Large intestine (tissue), 3 donors: ENCODE results near the gene CYREN. TPM values are rescaled to one million over a fixed set of nuclear protein-coding genes. Genes with fewer than 3 reads are reported as not detected.

Source experiments
- DNase-seq, 2 donors: peaks; one replicate each; pipeline versions ENCODE4 v3.0.0 to v3.0.0-alpha.2; 2013
- H3K27ac ChIP-seq: one replicate; pipeline ENCODE4 v1.5.1; 2013; ENCODE audit warnings: low read length
- H3K27me3 ChIP-seq: 2 replicates; pipeline ENCODE4 v1.6.1; 2013; ENCODE audit warnings: low read length; ENCODE audit not compliant: control insufficient read depth, insufficient read depth
- H3K36me3 ChIP-seq: 2 replicates; pipeline ENCODE4 v1.6.1; 2013; ENCODE audit warnings: low read length; ENCODE audit not compliant: control insufficient read depth, insufficient read depth
- H3K4me1 ChIP-seq: one replicate; pipeline ENCODE4 v1.6.1; 2013; ENCODE audit warnings: low read length; ENCODE audit not compliant: control insufficient read depth, insufficient read depth
- H3K4me3 ChIP-seq: one replicate; pipeline ENCODE4 v1.5.1; 2013; ENCODE audit warnings: low read length
- H3K9me3 ChIP-seq: one replicate; pipeline ENCODE4 v1.6.1; 2013; ENCODE audit warnings: mild to moderate bottlenecking, low read depth, low read length, moderate library complexity; ENCODE audit not compliant: control insufficient read depth
- WGBS: methylation state at CpG from one replicate; pipeline ENCODE4 v1.1.5; 2013; ENCODE audit warnings: low lambda C conversion rate; ENCODE audit not compliant: insufficient coverage; 5-methylcytosine and 5-hydroxymethylcytosine counted together
- polyA plus RNA-seq: library from polyadenylated mRNA; unstranded; fragments of 120-200 nt; gene quantifications from one replicate; pipeline ENCODE4 v1.2.1, GENCODE V29; 2013

The CYREN gene
- polyA plus RNA-seq, 1 donor: 33.4 TPM

DNA sequence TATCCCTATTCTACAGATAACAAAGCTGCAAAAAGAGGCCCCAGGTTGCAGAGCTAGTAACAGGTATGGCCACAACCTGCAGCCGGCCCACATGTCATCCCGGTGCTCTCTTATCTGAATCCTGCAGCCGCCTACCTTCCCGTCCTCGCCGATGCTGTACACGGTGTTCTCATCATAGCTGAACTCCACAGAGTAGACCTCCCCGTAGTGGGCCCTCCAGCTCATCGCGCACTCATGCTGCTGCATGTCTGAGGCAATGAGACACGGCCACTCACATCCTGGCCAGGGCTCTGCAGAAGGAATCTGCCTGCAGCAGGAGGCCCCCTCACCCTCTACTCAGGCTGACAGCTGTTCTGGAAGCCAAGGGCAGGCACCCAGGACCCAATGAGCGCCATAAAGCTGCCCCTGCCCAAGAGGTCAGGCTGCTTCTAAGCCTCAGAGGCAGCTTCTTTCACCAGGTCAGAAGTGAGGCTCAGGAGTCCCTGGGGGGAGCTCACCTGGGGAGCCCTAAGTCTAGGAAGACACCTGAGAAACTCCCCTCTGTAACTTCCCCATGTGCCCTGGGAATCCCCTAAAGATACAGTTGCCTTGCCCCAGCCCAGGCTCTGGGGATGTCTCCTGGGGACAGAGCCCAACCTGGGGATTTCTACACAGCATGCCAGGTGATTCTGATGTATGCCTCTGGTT lies 17.9 kb upstream of the CYREN start:
- no peak for DNase-seq
- Histone ChIP-seq H3K27ac (no peak overlapping the region), H3K27me3 (no peaks in the 10 kb centered on the region), H3K4me3 (no peak overlapping the region), H3K36me3 (peaks cover 37% of the 10 kb centered on the region), H3K4me1 (no peaks in the 10 kb centered on the region), H3K9me3 (no peaks in the 10 kb centered on the region)
- WGBS: no CpG with 5 or more reads among the region's 12 CpGs

DNA sequence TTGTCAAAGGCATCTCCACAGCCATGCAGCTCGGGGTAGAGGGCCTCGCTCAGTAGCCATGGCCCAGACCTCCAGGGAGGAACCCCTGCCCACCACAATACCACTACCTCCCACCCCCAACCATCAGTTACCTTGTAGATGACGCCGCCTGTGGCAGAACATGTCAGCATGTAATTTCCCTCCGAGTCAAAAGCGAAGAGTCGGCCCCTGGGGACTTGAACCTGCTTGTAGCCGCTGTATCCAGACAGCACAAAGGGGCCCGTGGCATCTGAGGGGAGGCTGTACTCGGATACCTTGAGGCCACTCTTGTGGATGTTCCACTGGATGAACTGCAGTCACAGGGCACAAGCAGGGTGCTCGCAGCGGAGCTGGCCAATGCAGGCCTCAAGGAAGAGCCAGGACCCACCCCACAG lies 16.3 kb upstream of the CYREN start:
- Histone ChIP-seq H3K27ac (no peak overlapping the region), H3K27me3 (no peaks in the 10 kb centered on the region), H3K9me3 (peaks cover 9% of the 10 kb centered on the region), H3K36me3 (peaks cover 35% of the 10 kb centered on the region), H3K4me1 (no peaks in the 10 kb centered on the region), H3K4me3 (no peak overlapping the region)
- WGBS: no CpG with 5 or more reads among the region's 12 CpGs
- DNase-seq: no peak

DNA sequence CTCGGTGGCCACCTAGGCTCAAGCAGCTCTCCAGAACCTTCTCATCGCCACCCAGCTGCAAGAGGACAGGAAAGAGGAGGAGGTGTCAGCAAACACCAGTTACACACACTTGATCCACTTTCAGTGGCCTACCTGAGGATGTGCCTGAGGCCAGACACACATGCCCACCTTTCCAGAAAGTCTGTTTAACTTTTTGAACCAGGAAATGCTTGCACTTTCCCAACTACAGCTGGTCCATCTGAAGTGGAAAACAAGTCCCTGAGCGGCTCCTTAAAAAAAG lies 15.7 kb upstream of the CYREN start:
- 80% methylated on average over 1 of the region's 3 CpGs for WGBS

DNA sequence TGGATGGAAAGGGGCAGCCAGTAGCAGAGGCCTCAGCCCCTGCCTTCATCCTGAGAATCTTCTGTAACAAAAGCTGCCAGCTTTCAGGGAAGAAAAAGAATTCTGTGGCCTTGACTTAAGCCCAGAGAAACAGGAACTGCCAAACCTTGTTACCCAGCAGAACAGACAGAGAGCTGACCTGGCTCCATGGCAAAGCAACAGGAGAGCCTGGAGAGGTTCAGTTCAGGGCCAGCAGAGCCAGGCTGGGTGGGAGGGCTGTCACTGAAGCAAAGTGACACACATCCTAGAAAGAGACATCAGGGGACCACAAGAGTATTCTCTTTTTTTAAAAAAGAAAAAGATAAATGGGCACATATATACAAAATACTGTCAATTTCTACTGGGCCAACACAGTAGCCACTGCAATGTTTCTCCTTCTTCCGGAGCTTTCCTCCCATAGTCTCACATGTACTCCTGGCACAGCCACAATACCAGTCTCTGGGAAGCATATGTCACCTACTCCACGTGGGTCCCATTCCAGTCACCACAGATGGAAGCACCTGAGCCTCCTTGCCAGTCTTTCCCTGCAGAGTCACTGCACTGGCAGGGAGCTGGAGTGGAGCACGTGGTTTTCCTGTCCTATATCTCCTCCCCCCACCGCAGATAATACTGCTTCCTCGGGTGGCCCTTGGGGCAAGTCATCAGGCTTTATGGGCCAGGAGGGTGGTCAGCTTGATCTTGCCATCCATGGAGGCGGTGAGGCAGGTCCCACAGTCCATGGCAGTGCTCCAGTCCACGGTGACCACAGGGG lies 15.2 kb upstream of the CYREN start:
- Histone ChIP-seq H3K4me1 (no peaks in the 10 kb centered on the region), H3K27me3 (no peaks in the 10 kb centered on the region), H3K27ac (no peak overlapping the region), H3K9me3 (peaks cover 21% of the 10 kb centered on the region), H3K4me3 (no peak overlapping the region), H3K36me3 (peaks cover 35% of the 10 kb centered on the region)
- no CpG with 5 or more reads among the region's 7 CpGs for WGBS
- no peak for DNase-seq

More for the DNA sequence above, 15.7 kb upstream of the CYREN start:
- H3K4me3 ChIP-seq: no peak overlapping the region
- peaks cover 35% of the 10 kb centered on the region for H3K36me3 ChIP-seq
- no peaks in the 10 kb centered on the region for H3K27me3 ChIP-seq
- DNase-seq: no peak
- no peaks in the 10 kb centered on the region for H3K4me1 ChIP-seq
- H3K27ac ChIP-seq: no peak overlapping the region
- peaks cover 16% of the 10 kb centered on the region for H3K9me3 ChIP-seq

DNA sequence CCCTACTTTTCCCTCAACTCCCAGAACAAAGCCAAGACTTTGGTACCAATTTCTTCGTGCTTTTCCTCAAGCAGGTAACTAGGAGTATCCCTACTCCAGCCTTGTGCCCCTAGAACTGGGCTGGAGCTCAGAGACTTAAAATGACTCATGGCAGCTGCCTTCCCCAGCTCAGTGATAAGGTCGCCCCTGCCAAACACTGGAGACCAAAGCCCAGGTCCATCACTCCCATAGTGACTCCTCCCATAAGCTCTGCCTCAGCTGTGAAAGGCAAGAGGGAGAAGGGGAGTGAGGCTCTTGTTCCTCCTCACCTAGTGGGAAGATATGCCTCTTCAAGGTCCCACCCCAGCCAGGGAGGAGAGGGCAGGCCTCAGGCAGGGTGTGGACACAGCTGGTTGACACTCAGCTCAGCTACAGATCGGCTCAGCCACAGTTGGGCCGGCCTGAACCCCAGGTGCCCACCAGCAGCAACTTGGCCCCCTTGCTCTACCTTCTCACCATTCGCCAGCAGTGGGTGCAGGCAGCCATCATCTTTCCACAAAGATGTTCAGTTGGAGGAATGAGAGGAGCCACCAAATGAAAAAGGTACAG lies 13.8 kb upstream of the CYREN start:
- Histone ChIP-seq H3K27me3 (no peaks in the 10 kb centered on the region), H3K9me3 (peaks cover 27% of the 10 kb centered on the region), H3K36me3 (peaks cover 35% of the 10 kb centered on the region), H3K4me1 (no peaks in the 10 kb centered on the region), H3K4me3 (no peak overlapping the region), H3K27ac (no peak overlapping the region)
- no CpG with 5 or more reads among the region's 5 CpGs for WGBS
- DNase-seq: no peak

DNA sequence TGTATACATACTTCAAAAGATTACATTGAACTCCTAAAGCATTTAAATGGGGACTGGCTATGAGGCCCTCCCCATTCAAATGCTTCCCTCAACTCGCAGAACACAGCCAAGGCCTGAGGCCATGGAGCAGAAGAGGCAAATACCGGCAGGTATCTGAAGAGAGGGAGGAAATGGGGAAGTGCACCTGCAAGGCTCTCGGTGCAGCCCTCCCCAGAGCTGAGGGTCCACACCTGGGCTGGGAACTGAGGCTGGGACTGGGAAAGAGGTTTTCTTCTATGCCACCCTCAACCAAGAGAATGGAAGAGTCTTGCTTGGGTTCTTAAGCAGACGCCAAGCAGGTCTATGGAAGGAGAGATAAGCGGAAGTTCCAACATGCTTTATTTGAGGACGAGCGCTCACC lies 13.0 kb upstream of the CYREN start:
- H3K9me3 ChIP-seq: peaks cover 27% of the 10 kb centered on the region
- H3K4me1 ChIP-seq: no peaks in the 10 kb centered on the region
- DNase-seq: no peak
- H3K27me3 ChIP-seq: no peaks in the 10 kb centered on the region
- H3K27ac ChIP-seq: no peak overlapping the region
- H3K36me3 ChIP-seq: peaks cover 30% of the 10 kb centered on the region
- WGBS: no CpG with 5 or more reads among the region's 7 CpGs
- H3K4me3 ChIP-seq: no peak overlapping the region

DNA sequence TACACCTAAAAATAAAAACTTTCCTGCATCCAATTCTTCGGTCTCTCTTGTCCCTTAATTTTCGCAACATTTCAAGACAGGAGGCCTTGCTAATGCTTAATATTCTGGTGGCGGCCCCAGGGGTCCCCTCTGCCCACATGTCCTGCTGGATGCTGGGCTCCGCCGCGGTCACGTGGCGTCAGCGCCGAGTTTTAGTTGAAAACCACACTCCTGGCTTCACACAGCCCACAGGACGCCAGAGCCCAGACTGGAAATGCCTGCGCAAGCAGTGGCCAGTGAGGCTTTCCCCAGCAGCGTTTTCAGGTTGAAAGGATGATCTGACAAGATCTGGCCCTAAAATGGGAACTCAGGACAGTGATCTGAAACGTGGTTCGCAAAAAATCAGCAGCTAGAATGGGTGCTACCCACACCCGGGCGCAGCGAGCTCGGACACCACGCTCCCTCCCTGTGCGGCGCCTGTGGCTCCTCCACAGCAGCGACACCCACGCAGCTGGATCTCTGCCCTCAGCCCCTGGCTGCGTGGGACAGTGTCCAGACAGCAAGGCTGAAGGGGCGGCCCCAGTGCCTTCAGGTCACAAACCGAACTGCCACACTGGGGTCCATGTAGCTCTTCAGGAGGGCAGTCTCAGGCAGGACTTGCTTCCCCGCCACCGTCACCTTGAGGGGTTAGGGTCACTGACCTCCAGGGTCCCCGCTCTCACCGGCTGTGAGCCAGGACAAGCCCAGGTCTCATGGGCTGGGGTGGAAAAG lies 11.6 kb upstream of the CYREN start:
- Histone ChIP-seq H3K27me3 (no peaks in the 10 kb centered on the region), H3K4me3 (no peak overlapping the region), H3K4me1 (no peaks in the 10 kb centered on the region), H3K27ac (no peak overlapping the region), H3K9me3 (peaks cover 27% of the 10 kb centered on the region), H3K36me3 (peaks cover 20% of the 10 kb centered on the region)
- 100% methylated on average over 2 of the region's 31 CpGs for WGBS
- DNase-seq: no peak

DNA sequence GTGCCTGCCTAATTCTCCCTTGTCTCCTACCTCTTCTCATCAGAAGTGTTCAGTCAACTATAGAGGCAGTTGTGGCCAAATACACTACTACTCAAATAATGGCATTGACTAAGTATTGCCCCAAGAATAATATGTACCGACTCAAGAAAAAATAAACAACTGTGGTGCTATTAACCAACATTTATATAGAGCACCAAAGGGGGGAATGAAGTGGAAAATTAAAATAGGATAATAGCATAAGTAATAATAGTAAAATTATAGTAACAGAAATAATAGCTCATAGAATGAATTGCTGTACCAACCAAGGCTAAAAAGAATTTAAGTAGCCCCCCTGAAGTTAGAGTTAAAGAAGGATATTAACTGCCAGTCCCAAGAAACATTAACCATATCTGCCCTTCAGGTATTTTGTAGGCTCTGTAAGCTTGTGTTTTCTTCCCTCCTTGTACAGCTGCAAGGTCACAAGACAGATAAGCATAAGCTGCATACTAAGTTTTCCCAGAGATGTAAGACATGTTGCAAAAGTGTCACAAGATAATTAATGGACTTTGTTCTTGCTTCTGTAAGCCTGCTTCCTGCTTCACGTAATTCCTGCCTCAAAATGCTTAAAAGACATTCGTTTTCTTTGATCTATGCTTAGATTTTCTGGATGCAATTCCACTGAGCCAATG lies 10.9 kb upstream of the CYREN start:
- Histone ChIP-seq H3K27me3 (no peaks in the 10 kb centered on the region), H3K36me3 (peaks cover 13% of the 10 kb centered on the region), H3K4me1 (no peaks in the 10 kb centered on the region), H3K4me3 (no peak overlapping the region), H3K27ac (no peak overlapping the region), H3K9me3 (peaks cover 27% of the 10 kb centered on the region)
- WGBS: 80% methylated on average over 2 of the region's 3 CpGs
- no peak for DNase-seq

DNA sequence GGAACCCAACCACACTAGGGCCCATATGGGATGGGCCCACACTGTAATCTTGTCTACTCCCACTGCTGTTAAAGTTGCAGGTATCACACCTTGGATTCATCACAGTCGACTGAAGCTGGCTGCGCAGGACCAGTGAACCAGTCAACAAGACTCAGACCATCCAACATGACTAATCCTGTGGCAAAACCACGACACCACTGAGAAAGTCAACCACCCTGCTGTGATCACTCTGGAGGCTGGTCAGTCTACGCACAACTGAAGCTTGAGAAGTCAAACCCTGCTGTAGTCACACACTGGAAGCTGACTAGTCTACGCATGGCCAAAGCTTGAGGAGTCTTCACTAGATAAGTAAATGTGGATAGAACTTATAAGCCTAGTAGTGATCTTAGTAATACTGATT lies 9.6 kb upstream of the CYREN start:
- no peak overlapping the region for H3K27ac ChIP-seq
- no peaks in the 10 kb centered on the region for H3K27me3 ChIP-seq
- H3K4me3 ChIP-seq: no peak overlapping the region
- H3K9me3 ChIP-seq: peaks cover 27% of the 10 kb centered on the region
- DNase-seq: no peak
- H3K4me1 ChIP-seq: no peaks in the 10 kb centered on the region
- peaks cover 4% of the 10 kb centered on the region for H3K36me3 ChIP-seq
- WGBS: no CpG with 5 or more reads among the region's 5 CpGs
